Neural cell (in vitro differentiated cells): ENCODE results near the gene TPRG1L. TPM values are rescaled to one million over a fixed set of nuclear protein-coding genes. Genes with fewer than 3 reads are reported as not detected.
"Not testable (repeated sequence)": the region's sequence is repeated elsewhere in the genome, so short reads cannot be mapped to it uniquely, and the experiment has no call there.

ENCODE experiments used
- H2AFZ ChIP-seq: fragments of 200-600, 300-800 bp; sonication (generic), shearing (Covaris generic); 2 replicates; pipeline ENCODE4 v1.6.0; 2014; ENCODE audit warnings: low read depth, mild to moderate bottlenecking, antibody characterized with exemption, low read length, moderate library complexity
- H3F3A ChIP-seq: fragments of 200-600 bp; shearing (Covaris generic); 2 replicates; pipeline ENCODE4 v1.6.1; 2016; ENCODE audit warnings: mild to moderate bottlenecking, moderate library complexity, mixed read lengths, antibody characterized with exemption, low read length; ENCODE audit not compliant: insufficient read depth, poor library complexity, severe bottlenecking
- H3K27ac ChIP-seq: fragments of 200-600, 300-800 bp; sonication (generic), shearing (Covaris generic); 2 replicates; pipeline ENCODE4 v1.5.1; 2014; ENCODE audit warnings: mild to moderate bottlenecking, low read length, moderate library complexity
- H3K27me3 ChIP-seq: fragments of 300-800, 200-600 bp; sonication (generic), shearing (Covaris generic); 2 replicates; pipeline ENCODE4 v1.6.0; 2014; ENCODE audit warnings: mild to moderate bottlenecking, low read depth, low read length, moderate library complexity; ENCODE audit not compliant: insufficient read depth
- H3K36me3 ChIP-seq: fragments of 300-800, 200-600 bp; sonication (generic), shearing (Covaris generic); 2 replicates; pipeline ENCODE4 v1.5.1; 2014; ENCODE audit warnings: mild to moderate bottlenecking, antibody characterized with exemption, low read length, moderate library complexity; ENCODE audit not compliant: insufficient read depth
- H3K4me2 ChIP-seq: fragments of 300-800, 200-600 bp; sonication (generic), shearing (Covaris generic); 2 replicates; pipeline ENCODE4 v1.6.0; 2014; ENCODE audit warnings: mild to moderate bottlenecking, low read length
- H3K4me3 ChIP-seq: fragments of 300-800, 200-600 bp; sonication (generic), shearing (Covaris generic); 2 replicates; pipeline ENCODE4 v1.5.1; 2014; ENCODE audit warnings: mild to moderate bottlenecking, low read length, moderate library complexity
- H3K79me2 ChIP-seq: fragments of 200-600 bp; shearing (Covaris generic); replicated peaks from 2 replicates; pipeline ENCODE4 v1.6.0; 2014; ENCODE audit warnings: mild to moderate bottlenecking, low read length, moderate library complexity; ENCODE audit not compliant: insufficient read depth
- H3K9ac ChIP-seq: fragments of 300-800, 200-600 bp; sonication (generic), shearing (Covaris generic); 2 replicates; pipeline ENCODE4 v1.6.1; 2016; ENCODE audit warnings: mild to moderate bottlenecking, low read length, mixed read lengths
- H3K9me2 ChIP-seq: fragments of 200-600 bp; shearing (Covaris generic); 2 replicates; pipeline ENCODE4 v1.6.1; 2016; ENCODE audit warnings: mild to moderate bottlenecking, low read length, mixed read lengths; ENCODE audit not compliant: insufficient read depth
- H3K9me3 ChIP-seq: fragments of 200-600, 300-800 bp; sonication (generic), shearing (Covaris generic); 2 replicates; pipeline ENCODE4 v1.6.1; 2016; ENCODE audit warnings: mild to moderate bottlenecking, mixed run types, low read length, moderate library complexity, mixed read lengths
- H4K20me1 ChIP-seq: fragments of 200-600 bp; shearing (Covaris generic); 2 replicates; pipeline ENCODE4 v1.6.1; 2016; ENCODE audit warnings: mild to moderate bottlenecking, mixed run types; ENCODE audit not compliant: insufficient read depth
- EP300 ChIP-seq: fragments of 450-650 bp; conservative IDR thresholded peaks from 2 replicates; pipeline ENCODE4 v1.6.1; 2014; ENCODE audit warnings: antibody characterized with exemption, mild to moderate bottlenecking, moderate library complexity; ENCODE audit not compliant: poor library complexity, severe bottlenecking
- EZH2 ChIP-seq: fragments of 200-600, 300-800 bp; shearing (Covaris generic), sonication (generic); IDR thresholded peaks from 2 replicates; pipeline ENCODE4 v1.6.1; 2014; ENCODE audit warnings: antibody characterized with exemption, low read length, borderline replicate concordance, mild to moderate bottlenecking; ENCODE audit not compliant: insufficient read depth, poor library complexity, severe bottlenecking
- MXI1 ChIP-seq: fragments of 450-650 bp; conservative IDR thresholded peaks from 2 replicates; pipeline ENCODE4 v1.6.1; 2014; ENCODE audit warnings: antibody characterized with exemption, mild to moderate bottlenecking; ENCODE audit not compliant: poor library complexity, severe bottlenecking
- POLR2AphosphoS5 ChIP-seq: IDR thresholded peaks from 2 replicates; pipeline ENCODE4 v1.6.1; 2012
- SMC3 ChIP-seq: fragments of 450-650 bp; conservative IDR thresholded peaks from 2 replicates; pipeline ENCODE4 v1.6.1; 2014; ENCODE audit warnings: antibody characterized with exemption, mild to moderate bottlenecking, moderate library complexity; ENCODE audit not compliant: poor library complexity
- TAF1 ChIP-seq: IDR thresholded peaks from 2 replicates; pipeline ENCODE4 v1.6.1; 2012; ENCODE audit warnings: low read depth
- polyA plus RNA-seq: library from polyadenylated mRNA; depleted of rRNA; stranded (reverse); fragments of >200 nt; gene quantifications from 2 replicates; pipeline ENCODE4 v1.2.3, GENCODE V29; 2014
- TF ChIP-seq, protein P1 (sequence below): IDR thresholded peaks from 2 replicates; pipeline ENCODE4 v1.6.1; 2012; ENCODE audit warnings: borderline replicate concordance
- TF ChIP-seq, protein P2 (sequence below): fragments of 450-650 bp; IDR thresholded peaks from 2 replicates; pipeline ENCODE4 v1.5.1; 2014; ENCODE audit warnings: antibody characterized with exemption, mild to moderate bottlenecking, moderate library complexity; ENCODE audit not compliant: poor library complexity, severe bottlenecking

TPRG1L gene
- polyA plus RNA-seq, 1 donor from 2014 or later, result 22.4 TPM

- H3K9ac ChIP-seq, result no peak overlapping the region
- no peak overlapping the region for H2AFZ ChIP-seq
- H3K27ac ChIP-seq, result no peak overlapping the region
- H3K4me2 ChIP-seq, result no peak overlapping the region
- H4K20me1 ChIP-seq, result no peaks in the 10 kb centered on the region
- no peaks in the 10 kb centered on the region for H3K9me2 ChIP-seq
- H3K4me3 ChIP-seq, result no peak overlapping the region
- no peaks in the 10 kb centered on the region for H3K27me3 ChIP-seq
- no peaks in the 10 kb centered on the region for H3K36me3 ChIP-seq
- no peaks in the 10 kb centered on the region for H3K9me3 ChIP-seq
- H3F3A ChIP-seq, result no peaks in the 10 kb centered on the region
- H3K79me2 ChIP-seq, result no peaks in the 10 kb centered on the region
- TF ChIP-seq TAF1 (no peak), MXI1 (no peak), SMC3 (no peak), EP300 (no peak), POLR2AphosphoS5 (no peak), EZH2 (no peak)
- TF ChIP-seq, protein P1, sequence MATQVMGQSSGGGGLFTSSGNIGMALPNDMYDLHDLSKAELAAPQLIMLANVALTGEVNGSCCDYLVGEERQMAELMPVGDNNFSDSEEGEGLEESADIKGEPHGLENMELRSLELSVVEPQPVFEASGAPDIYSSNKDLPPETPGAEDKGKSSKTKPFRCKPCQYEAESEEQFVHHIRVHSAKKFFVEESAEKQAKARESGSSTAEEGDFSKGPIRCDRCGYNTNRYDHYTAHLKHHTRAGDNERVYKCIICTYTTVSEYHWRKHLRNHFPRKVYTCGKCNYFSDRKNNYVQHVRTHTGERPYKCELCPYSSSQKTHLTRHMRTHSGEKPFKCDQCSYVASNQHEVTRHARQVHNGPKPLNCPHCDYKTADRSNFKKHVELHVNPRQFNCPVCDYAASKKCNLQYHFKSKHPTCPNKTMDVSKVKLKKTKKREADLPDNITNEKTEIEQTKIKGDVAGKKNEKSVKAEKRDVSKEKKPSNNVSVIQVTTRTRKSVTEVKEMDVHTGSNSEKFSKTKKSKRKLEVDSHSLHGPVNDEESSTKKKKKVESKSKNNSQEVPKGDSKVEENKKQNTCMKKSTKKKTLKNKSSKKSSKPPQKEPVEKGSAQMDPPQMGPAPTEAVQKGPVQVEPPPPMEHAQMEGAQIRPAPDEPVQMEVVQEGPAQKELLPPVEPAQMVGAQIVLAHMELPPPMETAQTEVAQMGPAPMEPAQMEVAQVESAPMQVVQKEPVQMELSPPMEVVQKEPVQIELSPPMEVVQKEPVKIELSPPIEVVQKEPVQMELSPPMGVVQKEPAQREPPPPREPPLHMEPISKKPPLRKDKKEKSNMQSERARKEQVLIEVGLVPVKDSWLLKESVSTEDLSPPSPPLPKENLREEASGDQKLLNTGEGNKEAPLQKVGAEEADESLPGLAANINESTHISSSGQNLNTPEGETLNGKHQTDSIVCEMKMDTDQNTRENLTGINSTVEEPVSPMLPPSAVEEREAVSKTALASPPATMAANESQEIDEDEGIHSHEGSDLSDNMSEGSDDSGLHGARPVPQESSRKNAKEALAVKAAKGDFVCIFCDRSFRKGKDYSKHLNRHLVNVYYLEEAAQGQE, result no peak
- TF ChIP-seq, protein P2, sequence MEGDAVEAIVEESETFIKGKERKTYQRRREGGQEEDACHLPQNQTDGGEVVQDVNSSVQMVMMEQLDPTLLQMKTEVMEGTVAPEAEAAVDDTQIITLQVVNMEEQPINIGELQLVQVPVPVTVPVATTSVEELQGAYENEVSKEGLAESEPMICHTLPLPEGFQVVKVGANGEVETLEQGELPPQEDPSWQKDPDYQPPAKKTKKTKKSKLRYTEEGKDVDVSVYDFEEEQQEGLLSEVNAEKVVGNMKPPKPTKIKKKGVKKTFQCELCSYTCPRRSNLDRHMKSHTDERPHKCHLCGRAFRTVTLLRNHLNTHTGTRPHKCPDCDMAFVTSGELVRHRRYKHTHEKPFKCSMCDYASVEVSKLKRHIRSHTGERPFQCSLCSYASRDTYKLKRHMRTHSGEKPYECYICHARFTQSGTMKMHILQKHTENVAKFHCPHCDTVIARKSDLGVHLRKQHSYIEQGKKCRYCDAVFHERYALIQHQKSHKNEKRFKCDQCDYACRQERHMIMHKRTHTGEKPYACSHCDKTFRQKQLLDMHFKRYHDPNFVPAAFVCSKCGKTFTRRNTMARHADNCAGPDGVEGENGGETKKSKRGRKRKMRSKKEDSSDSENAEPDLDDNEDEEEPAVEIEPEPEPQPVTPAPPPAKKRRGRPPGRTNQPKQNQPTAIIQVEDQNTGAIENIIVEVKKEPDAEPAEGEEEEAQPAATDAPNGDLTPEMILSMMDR, result no peak
These were observed 43.3 kb upstream of the TPRG1L start for GRCh38 chr1:3581296-3582036.

DNA sequence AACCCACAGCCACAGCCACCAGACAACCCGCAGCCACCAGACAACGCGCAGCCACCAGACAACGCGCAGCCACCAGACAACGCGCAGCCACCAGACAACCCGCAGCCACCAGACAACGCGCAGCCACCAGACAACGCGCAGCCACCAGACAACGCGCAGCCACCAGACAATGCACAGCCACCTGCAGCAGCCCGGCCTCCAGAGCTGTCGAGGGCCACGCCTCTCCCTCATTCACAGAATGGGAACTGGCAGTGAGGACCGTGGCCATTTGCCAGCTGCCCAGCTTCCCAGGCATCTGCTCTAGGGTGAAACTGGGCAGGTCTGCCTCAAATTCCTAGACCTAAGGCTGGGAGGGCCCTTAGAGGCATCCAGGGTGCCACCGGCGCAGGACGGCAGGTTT, 41.1 kb upstream of the TPRG1L start:
- not testable (repeated sequence) for H3K4me2 ChIP-seq, H4K20me1 ChIP-seq, H3K9me3 ChIP-seq, H3F3A ChIP-seq, H3K4me3 ChIP-seq, H3K9me2 ChIP-seq, H3K36me3 ChIP-seq, H3K9ac ChIP-seq, H3K27ac ChIP-seq, H2AFZ ChIP-seq, H3K27me3 ChIP-seq, H3K79me2 ChIP-seq

DNA sequence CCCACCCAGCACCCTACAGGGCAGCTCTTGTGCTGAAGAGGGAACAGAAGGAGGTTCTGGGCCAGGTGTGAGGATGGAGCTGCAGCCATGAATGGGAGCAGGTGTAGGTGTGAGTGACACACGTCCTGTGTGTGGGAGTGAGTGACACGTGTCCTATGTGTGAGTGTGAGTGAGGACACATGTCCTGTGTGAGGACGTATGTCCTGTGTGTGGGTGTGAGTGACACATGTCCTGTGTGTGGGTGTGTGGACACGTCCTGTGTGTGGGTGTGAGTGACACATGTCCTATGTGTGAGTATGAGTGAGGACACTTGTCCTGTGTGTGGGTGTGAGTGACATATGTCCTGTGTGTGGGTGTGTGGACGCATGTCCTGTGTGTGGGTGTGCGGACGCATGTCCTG, 39.9 kb upstream of the TPRG1L start:
- H2AFZ ChIP-seq, result no peak overlapping the region
- no peak overlapping the region for H3K4me2 ChIP-seq
- TF ChIP-seq, protein P2, result no peak
- TF ChIP-seq TAF1, result no peak
- no peaks in the 10 kb centered on the region for H3F3A ChIP-seq
- H3K9me2 ChIP-seq, result no peaks in the 10 kb centered on the region
- H3K27me3 ChIP-seq, result no peaks in the 10 kb centered on the region
- H3K27ac ChIP-seq, result no peak overlapping the region
- H4K20me1 ChIP-seq, result no peaks in the 10 kb centered on the region
- H3K36me3 ChIP-seq, result no peaks in the 10 kb centered on the region
- H3K4me3 ChIP-seq, result no peak overlapping the region
- no peaks in the 10 kb centered on the region for H3K9me3 ChIP-seq
- H3K79me2 ChIP-seq, result no peaks in the 10 kb centered on the region
- no peak overlapping the region for H3K9ac ChIP-seq

- H3K27ac ChIP-seq, H3K4me3 ChIP-seq, H3K36me3 ChIP-seq, H3K9me3 ChIP-seq, H3K4me2 ChIP-seq, H3K79me2 ChIP-seq, H2AFZ ChIP-seq, H3K9ac ChIP-seq, H3K9me2 ChIP-seq, H3K27me3 ChIP-seq, H3F3A ChIP-seq, H4K20me1 ChIP-seq: not testable (repeated sequence)
These were observed 39.4 kb upstream of the TPRG1L start for GRCh38 chr1:3585353-3585868.
